ENCODE data around the gene C3orf62. TPM values are rescaled to one million over a fixed set of nuclear protein-coding genes. Genes with fewer than 3 reads are reported as not detected.

Gene C3orf62
- 2.4 and 2.5 TPM in 2 replicates for total RNA-seq

GRCh38 chr3:49276475-49277382 is at the start of gene C3orf62:
Gene C3orf62, minus strand, starts transcription at chr3:49277232. Its CDS starts 360 bp downstream, at chr3:49276872.

Small RNAs within 50 kb of the gene (small RNA-seq; reads per million reads assigned to genes)
- not detected for gene AC121247.2
- gene MIR4271: not detected
- not detected for gene RF00019

Other genes with a start within 250 kb of the C3orf62 start
- gene IMPDH2, start 247.8 kb downstream of the C3orf62 start, total RNA-seq: 245 and 354 TPM in 2 replicates
- gene QRICH1, start 183.2 kb downstream of the C3orf62 start, total RNA-seq: 75.8 and 114 TPM in 2 replicates
- gene QARS1, start 172.5 kb downstream of the C3orf62 start, total RNA-seq: 293 and 338 TPM in 2 replicates
- 30.4 and 34.6 TPM in 2 replicates for gene USP19, start 156.4 kb downstream of the C3orf62 start, total RNA-seq
- 276 and 322 TPM in 2 replicates for gene LAMB2, start 144.2 kb downstream of the C3orf62 start, total RNA-seq
- 16.6 and 24.1 TPM in 2 replicates for gene CCDC71, start 110.9 kb downstream of the C3orf62 start, total RNA-seq
- 15.7 and 17.2 TPM in 2 replicates for gene KLHDC8B, start 105.6 kb downstream of the C3orf62 start, total RNA-seq
- 24.8 and 25.7 TPM in 2 replicates for gene USP4, start 62.8 kb upstream of the C3orf62 start, total RNA-seq
- gene GPX1, start 81.1 kb upstream of the C3orf62 start, total RNA-seq: 181 and 215 TPM in 2 replicates
- 891 and 926 TPM in 2 replicates for gene RHOA, start 134.7 kb upstream of the C3orf62 start, total RNA-seq
- gene TCTA, start 135.2 kb upstream of the C3orf62 start, total RNA-seq: 36.1 and 37.2 TPM in 2 replicates
- 0.22 and 0.78 TPM in 2 replicates for gene AMT, start 145.2 kb upstream of the C3orf62 start, total RNA-seq
- gene NICN1, start 152.1 kb upstream of the C3orf62 start, total RNA-seq: 4.6 and 6.5 TPM in 2 replicates
- 58.7 and 64.2 TPM in 2 replicates for gene DAG1, start 193.0 kb upstream of the C3orf62 start, total RNA-seq

Data from articular chondrocyte of knee joint (primary cell).